Measurements from ENCODE around the gene ITFG2.
"Not testable (repeated sequence)": the region's sequence is repeated elsewhere in the genome, so short reads cannot be mapped to it uniquely, and the experiment has no call there.

ITFG2 gene

GRCh38 chr12:2864198-2864597 lies 51.7 kb downstream of the ITFG2 start:
- DNase-seq = no peak

DNA sequence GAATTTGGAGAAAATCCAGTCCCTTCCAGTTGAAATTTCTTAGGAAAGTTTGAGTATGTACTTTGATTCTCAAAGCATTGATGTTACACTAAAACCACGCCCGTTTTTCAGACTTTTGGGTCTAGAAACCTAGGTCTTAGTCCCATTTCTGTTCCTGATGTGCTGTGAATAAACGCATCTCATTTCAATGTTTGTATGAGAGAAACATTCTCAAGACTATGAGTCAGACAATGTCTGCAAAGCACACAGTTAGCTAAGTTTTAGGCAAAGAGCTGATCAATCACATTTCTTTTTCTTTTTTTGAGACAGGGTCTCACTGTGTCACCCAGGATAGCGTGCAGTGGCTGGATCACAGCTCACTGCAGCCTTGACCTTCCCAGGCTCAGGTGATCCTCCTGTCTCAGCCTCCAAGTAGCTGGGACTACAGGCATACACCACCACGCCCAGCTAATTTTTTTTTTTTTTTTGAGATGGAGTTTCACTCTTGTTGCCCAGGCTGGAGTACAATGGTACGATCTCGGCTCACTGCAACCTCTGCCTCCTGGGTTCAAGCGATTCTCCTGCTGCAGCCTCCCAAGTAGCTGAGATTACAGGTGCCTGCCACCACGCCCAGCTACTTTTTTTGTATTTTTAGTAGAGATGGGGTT lies 56.6 kb downstream of the ITFG2 start:
- DNase-seq = not testable (repeated sequence)
